ENCODE measurements around the gene SYT10.

The SYT10 gene

DNA sequence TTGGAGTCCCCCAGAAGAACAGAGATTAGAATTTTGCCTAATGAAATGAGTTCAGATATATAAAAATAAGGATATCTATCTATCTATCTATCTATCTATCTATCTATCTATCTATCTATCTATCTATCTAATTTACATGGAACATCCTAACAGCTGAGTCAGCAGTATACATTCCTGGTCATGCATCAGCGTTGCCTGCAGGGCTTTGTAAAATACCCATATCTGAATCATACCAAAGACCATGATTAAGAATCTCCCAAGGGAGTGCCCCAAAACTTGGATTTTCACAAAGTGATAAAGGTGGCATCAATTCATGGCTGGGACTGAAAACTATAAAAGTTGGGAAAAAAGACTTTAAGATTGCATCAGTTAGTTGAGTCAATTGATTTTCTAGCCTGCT lies 32.7 kb upstream of the SYT10 start:
- no peak for DNase-seq (ENCODE audit: low read depth)
- no peak overlapping the region for H3K4me3 ChIP-seq (replicated peaks; ENCODE audit: low read depth, low read length)
- TF ChIP-seq, protein P1, sequence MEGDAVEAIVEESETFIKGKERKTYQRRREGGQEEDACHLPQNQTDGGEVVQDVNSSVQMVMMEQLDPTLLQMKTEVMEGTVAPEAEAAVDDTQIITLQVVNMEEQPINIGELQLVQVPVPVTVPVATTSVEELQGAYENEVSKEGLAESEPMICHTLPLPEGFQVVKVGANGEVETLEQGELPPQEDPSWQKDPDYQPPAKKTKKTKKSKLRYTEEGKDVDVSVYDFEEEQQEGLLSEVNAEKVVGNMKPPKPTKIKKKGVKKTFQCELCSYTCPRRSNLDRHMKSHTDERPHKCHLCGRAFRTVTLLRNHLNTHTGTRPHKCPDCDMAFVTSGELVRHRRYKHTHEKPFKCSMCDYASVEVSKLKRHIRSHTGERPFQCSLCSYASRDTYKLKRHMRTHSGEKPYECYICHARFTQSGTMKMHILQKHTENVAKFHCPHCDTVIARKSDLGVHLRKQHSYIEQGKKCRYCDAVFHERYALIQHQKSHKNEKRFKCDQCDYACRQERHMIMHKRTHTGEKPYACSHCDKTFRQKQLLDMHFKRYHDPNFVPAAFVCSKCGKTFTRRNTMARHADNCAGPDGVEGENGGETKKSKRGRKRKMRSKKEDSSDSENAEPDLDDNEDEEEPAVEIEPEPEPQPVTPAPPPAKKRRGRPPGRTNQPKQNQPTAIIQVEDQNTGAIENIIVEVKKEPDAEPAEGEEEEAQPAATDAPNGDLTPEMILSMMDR (IDR thresholded peaks at IDR 0.05; ENCODE audit: low read length, missing control alignments) = no peak

DNA sequence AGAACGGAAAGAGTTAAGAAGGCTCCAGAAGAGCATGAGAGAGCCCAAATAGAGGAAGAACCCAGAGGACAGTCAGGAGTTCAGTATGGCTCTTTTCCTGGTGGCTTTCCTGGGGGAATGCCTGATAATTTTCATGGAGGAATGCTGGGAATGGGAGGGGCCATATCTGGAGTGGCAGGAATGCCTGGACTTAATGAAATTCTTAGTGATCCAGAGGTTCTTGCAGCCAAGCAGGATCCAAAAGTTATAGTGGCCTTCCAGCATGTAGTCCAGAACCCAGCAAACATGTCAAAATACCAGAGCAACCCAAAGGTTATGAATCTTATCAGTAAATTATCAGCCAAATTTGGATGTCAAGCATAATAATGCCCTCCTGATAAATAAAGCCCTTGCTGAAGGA lies 15.5 kb upstream of the SYT10 start:
- TF ChIP-seq, protein P1 (IDR thresholded peaks at IDR 0.05; ENCODE audit: low read length, missing control alignments) = no peak
- no peak for DNase-seq (ENCODE audit: low read depth)
- H3K4me3 ChIP-seq (replicated peaks; ENCODE audit: low read depth, low read length) = no peak overlapping the region

DNA sequence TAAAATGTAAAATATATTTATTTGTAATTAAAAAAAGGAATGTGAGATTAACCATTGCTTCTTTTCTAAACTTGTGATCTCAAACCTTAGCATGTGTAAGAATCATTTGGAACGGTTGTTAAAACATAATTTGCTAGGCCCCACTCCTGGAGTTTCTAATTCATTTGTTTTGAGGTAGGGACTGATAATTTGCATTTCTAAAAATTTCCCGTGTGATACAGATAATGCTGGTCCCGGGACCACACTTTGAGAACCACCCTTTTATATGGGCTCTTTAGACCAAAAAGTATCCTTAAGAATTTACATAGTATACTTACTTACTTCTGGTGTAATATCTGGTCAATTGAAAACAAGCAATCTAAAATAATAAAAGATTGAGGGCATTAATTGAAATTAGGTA lies 10.9 kb upstream of the SYT10 start:
- no peak overlapping the region for H3K4me3 ChIP-seq (replicated peaks; ENCODE audit: low read depth, low read length)

DNA sequence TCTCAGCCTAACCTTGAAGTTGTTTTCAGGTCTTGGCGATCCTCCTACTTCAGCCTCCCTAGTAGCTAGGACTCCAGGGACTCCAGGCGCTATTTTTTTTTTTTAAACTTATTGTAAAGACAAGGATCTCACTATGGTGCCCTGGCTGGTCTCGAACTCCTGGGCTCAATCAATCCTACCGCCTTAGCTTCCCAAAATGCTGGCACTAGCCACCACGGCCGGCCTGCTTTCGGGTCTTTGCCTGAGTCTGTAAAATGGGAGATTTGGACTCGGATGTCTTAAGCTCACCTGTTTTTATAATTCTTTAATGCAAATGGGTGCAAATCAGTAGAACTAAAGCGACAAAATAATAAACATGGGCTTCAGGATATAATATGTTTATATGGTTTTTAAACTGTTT lies 858 bp upstream of the SYT10 start:
- TF ChIP-seq, protein P1 (IDR thresholded peaks at IDR 0.05; ENCODE audit: low read length, missing control alignments) = no peak
- no peak for DNase-seq (ENCODE audit: low read depth)
- H3K4me3 ChIP-seq (replicated peaks; ENCODE audit: low read depth, low read length) = no peak overlapping the region

More for the DNA sequence above, 10.9 kb upstream of the SYT10 start:
- TF ChIP-seq, protein P1 (IDR thresholded peaks at IDR 0.05; ENCODE audit: low read length, missing control alignments) = no peak
- no peak for DNase-seq (ENCODE audit: low read depth)

DNA sequence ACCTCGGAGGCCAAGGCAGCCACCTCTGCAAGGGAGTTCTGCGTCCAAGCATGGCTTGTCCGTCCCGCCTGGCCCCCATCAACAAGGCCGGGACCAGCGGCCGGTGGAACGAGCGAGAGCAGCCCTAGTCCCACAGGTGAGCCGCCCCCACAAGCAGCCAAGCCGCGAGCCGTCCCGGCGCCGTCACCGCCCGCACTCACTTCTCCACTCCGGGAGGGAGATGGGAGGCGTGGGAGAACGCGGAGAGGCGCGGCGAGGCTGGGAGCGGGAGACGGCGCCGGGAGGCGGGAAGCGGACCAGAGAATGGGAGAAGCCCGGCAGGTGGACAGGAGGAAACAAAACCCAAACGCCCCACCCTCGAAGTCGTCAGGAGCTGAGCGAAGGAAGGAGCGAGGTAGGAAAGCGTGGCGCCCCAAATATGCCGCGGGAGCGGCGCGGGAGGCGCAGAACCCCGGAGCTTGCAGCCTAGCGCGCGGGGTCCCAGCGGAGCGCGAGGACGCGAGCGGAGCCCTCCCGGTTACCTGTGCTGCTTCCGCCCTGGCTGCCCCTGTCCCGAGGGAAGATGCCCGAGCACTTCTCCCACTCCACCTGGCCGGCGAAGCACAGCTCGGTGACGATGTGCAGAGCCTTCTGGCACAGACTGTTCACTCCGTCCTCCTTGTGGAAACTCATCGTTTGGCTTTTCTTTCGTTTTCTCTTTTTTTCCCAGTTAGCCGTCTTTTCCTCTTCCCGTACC lies 600 bp downstream of the SYT10 start:
- TF ChIP-seq, protein P1 (IDR thresholded peaks at IDR 0.05; ENCODE audit: low read length, missing control alignments) = no peak
- no peak for DNase-seq (ENCODE audit: low read depth)
- H3K4me3 ChIP-seq (replicated peaks; ENCODE audit: low read depth, low read length) = peak overlapping the region; percentile 61

DNA sequence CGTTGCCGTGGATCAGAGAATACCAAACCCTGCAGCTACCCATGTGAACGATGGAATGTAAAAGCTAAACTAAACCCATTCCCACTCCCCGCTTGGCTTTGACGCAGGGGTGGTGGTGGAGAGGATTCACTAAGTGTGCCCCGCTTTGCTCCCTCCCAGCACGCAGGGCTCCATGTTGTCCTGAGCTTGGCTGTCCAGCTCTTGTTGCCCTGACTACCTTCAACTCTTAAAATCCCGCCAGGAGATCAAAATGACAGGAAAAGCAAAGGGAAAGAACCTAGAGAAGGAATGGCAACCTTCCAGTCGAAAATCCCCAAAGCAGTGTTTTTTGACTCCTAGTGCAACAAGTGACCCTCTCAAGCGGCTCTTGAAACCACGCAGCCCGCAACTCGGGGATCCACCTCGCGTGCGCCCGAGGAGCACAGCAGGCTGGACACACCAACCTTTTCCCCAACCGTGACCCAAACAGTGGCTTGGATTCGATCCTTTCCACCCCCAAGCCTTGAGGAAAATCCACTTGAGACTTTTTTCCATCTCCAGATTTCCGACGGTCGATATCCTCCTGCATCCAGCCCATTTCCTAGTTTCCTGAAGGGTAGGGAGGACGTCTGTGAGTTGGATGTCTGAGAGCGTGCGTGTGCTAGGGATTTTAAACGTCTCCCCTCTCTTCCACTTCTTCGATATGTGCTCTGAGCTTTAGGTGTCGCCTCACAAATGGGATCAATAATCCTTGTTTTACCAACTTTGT lies 1.4 kb downstream of the SYT10 start:
- H3K4me3 ChIP-seq (replicated peaks; ENCODE audit: low read depth, low read length) = no peak overlapping the region
- no peak for DNase-seq (ENCODE audit: low read depth)
- TF ChIP-seq, protein P1 (IDR thresholded peaks at IDR 0.05; ENCODE audit: low read length, missing control alignments) = no peak
